Panc1 (cell line): ENCODE data around the gene TNFSF13. TPM values are rescaled to one million over a fixed set of nuclear protein-coding genes. Genes with fewer than 3 reads are reported as not detected.

Source experiments
- ATAC-seq: fragments of 200-7000 bp; cut with Tn5 transposase; 2 replicates; pipeline ENCODE4 v1.9.1; 2020; ENCODE audit warnings: mild to moderate bottlenecking, moderate library complexity
- BruUV-seq: library from RNA; stranded (reverse); fragments of 400-500 nt; replicated peaks from 2 replicates; lab custom pipeline; 2021; lab: Mats Ljungman, UMichigan
- CTCF ChIA-PET: fragments of 300-600 bp; sonication (Branson Sonifier 250); formaldehyde crosslinking; loops from one replicate; lab custom pipeline; 2022; ENCODE audit warnings: antibody characterized with exemption; lab: Charles Lee
- POLR2A ChIA-PET: fragments of 300-600 bp; sonication (Branson Sonifier 250); formaldehyde crosslinking; loops from one replicate; lab custom pipeline; 2022; ENCODE audit warnings: antibody characterized with exemption; lab: Charles Lee
- DNase-seq: peaks from one replicate; pipeline ENCODE4 v3.0.0-alpha.2; 2010; ENCODE audit warnings: low read depth, low spot score
- H3K27ac ChIP-seq: 2 replicates; pipeline ENCODE4 v1.5.1; 2011; ENCODE audit warnings: mild to moderate bottlenecking, low read length, inconsistent platforms
- H3K27me3 ChIP-seq: fragments of 200-500 bp; sonication (Bioruptor generic); 2 replicates; pipeline ENCODE4 v1.6.0; 2014; ENCODE audit warnings: low read length, inconsistent platforms; ENCODE audit not compliant: control insufficient read depth, insufficient read depth
- H3K36me3 ChIP-seq: fragments of 200-500 bp; sonication (Bioruptor generic); 2 replicates; pipeline ENCODE4 v1.5.1; 2014; ENCODE audit warnings: inconsistent platforms, mild to moderate bottlenecking, low read length, moderate library complexity; ENCODE audit not compliant: control insufficient read depth, insufficient read depth
- H3K4me1 ChIP-seq: 2 replicates; pipeline ENCODE4 v1.5.1; 2011; ENCODE audit warnings: inconsistent platforms, mild to moderate bottlenecking, low read length, moderate library complexity; ENCODE audit not compliant: control insufficient read depth, insufficient read depth
- H3K4me3 ChIP-seq, 2 experiments: 2 replicates each; pipeline ENCODE4 v1.5.1; 2011 to 2012; ENCODE audit warnings: low read depth in 2 of 2, low read length in 2 of 2, mild to moderate bottlenecking in 2 of 2, inconsistent platforms in 1 of 2, moderate library complexity in 1 of 2
- H3K9me3 ChIP-seq: fragments of 200-500 bp; sonication (Bioruptor generic); 2 replicates; pipeline ENCODE4 v1.5.1; 2014; ENCODE audit warnings: low read depth, mild to moderate bottlenecking, inconsistent platforms, low read length, moderate library complexity; ENCODE audit not compliant: control insufficient read depth, insufficient read depth
- POLR2AphosphoS5 ChIP-seq: IDR thresholded peaks from 2 replicates; pipeline ENCODE4 v1.6.1; 2012; ENCODE audit warnings: mild to moderate bottlenecking, low read depth, low read length, moderate library complexity
- SIN3A ChIP-seq: IDR thresholded peaks from 2 replicates; pipeline ENCODE4 v1.6.1; 2012; ENCODE audit warnings: low read depth, mild to moderate bottlenecking, low read length, moderate library complexity, borderline replicate concordance; ENCODE audit not compliant: insufficient read depth
- TCF7L2 ChIP-seq: IDR thresholded peaks from 2 replicates; pipeline ENCODE4 v1.6.1; 2011; ENCODE audit warnings: mild to moderate bottlenecking, low read depth, low read length, inconsistent platforms
- in situ Hi-C: cut with HindIII; loops from 2 replicates; pipeline ENCODE4 v1.10.0; 2016; ENCODE audit warnings: low sequenced_read_pairs, low pct_unique_long_range_greater_than_20kb
- intact Hi-C: fragments of 100-400 bp; cut with micrococcal nuclease; formaldehyde crosslinking; loops from one replicate; pipeline ENCODE4 v1.10.0; 2022; ENCODE audit not compliant: unreplicated experiment
- total RNA-seq: library from RNA; stranded (reverse); gene quantifications from one replicate; pipeline ENCODE4 v1.2.1, GENCODE V29; 2021; ENCODE audit not compliant: unreplicated experiment
- TF ChIP-seq, protein P1 (sequence below), 2 experiments: IDR thresholded peaks; 2 replicates each; pipeline ENCODE4 v1.6.1; 2011 to 2012; ENCODE audit warnings: low read depth in 2 of 2, control low read depth in 1 of 2, low read length in 1 of 2, mild to moderate bottlenecking in 1 of 2, moderate library complexity in 1 of 2; ENCODE audit not compliant: insufficient read depth in 1 of 2
- TF ChIP-seq, protein P2 (sequence below): fragments of 450-650 bp; IDR thresholded peaks from 2 replicates; pipeline ENCODE4 v1.5.1; 2017; ENCODE audit warnings: mild to moderate bottlenecking

The TNFSF13 gene
- total RNA-seq, 1 experiment from 2014 or later = 2.3 TPM

DNA sequence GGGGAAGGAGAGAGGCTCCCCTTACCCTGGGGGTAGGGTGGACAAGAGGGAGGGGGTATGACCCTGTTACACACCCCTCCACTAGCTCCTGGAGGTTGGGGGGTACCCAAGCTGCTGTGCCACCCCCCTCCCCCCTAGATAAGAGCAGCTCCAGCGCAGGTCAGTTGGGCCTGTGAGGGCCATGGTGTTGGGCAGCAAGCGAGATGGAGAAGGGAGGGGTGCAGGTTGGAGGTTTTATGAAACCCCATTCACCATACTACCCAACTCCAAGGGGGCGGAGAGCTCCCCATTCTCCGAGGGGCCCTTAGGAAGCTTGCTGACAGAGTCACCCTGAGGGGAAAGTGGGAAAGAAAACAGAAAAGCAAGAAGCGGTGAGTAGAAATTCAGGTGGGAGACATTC is 33.0 kb downstream of the TNFSF13 start:
- no TSS peak for BruUV-seq
- H3K27me3 ChIP-seq = no peaks in the 10 kb centered on the region
- ChIA-PET CTCF (no interaction called here), POLR2A (no interaction called here)
- in situ Hi-C loops = no loop called here
- H3K27ac ChIP-seq = no peak overlapping the region
- no peaks in the 10 kb centered on the region for H3K9me3 ChIP-seq
- H3K4me1 ChIP-seq = peaks cover 13% of the 10 kb centered on the region
- ATAC-seq = no peak
- H3K4me3 ChIP-seq = no peak overlapping the region
- TF ChIP-seq, protein P1, sequence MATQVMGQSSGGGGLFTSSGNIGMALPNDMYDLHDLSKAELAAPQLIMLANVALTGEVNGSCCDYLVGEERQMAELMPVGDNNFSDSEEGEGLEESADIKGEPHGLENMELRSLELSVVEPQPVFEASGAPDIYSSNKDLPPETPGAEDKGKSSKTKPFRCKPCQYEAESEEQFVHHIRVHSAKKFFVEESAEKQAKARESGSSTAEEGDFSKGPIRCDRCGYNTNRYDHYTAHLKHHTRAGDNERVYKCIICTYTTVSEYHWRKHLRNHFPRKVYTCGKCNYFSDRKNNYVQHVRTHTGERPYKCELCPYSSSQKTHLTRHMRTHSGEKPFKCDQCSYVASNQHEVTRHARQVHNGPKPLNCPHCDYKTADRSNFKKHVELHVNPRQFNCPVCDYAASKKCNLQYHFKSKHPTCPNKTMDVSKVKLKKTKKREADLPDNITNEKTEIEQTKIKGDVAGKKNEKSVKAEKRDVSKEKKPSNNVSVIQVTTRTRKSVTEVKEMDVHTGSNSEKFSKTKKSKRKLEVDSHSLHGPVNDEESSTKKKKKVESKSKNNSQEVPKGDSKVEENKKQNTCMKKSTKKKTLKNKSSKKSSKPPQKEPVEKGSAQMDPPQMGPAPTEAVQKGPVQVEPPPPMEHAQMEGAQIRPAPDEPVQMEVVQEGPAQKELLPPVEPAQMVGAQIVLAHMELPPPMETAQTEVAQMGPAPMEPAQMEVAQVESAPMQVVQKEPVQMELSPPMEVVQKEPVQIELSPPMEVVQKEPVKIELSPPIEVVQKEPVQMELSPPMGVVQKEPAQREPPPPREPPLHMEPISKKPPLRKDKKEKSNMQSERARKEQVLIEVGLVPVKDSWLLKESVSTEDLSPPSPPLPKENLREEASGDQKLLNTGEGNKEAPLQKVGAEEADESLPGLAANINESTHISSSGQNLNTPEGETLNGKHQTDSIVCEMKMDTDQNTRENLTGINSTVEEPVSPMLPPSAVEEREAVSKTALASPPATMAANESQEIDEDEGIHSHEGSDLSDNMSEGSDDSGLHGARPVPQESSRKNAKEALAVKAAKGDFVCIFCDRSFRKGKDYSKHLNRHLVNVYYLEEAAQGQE (IDR thresholded peaks at IDR 0.05; ENCODE audit: insufficient read depth in 1 of 2, low read depth in 2 of 2, low read length in 1 of 2) = no peak
- TF ChIP-seq, protein P2, sequence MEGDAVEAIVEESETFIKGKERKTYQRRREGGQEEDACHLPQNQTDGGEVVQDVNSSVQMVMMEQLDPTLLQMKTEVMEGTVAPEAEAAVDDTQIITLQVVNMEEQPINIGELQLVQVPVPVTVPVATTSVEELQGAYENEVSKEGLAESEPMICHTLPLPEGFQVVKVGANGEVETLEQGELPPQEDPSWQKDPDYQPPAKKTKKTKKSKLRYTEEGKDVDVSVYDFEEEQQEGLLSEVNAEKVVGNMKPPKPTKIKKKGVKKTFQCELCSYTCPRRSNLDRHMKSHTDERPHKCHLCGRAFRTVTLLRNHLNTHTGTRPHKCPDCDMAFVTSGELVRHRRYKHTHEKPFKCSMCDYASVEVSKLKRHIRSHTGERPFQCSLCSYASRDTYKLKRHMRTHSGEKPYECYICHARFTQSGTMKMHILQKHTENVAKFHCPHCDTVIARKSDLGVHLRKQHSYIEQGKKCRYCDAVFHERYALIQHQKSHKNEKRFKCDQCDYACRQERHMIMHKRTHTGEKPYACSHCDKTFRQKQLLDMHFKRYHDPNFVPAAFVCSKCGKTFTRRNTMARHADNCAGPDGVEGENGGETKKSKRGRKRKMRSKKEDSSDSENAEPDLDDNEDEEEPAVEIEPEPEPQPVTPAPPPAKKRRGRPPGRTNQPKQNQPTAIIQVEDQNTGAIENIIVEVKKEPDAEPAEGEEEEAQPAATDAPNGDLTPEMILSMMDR = no peak
- TF ChIP-seq POLR2AphosphoS5 (no peak), SIN3A (no peak), TCF7L2 (no peak)
- intact Hi-C loops = no loop called here
- no peak for DNase-seq
- H3K36me3 ChIP-seq = peaks cover 12% of the 10 kb centered on the region

DNA sequence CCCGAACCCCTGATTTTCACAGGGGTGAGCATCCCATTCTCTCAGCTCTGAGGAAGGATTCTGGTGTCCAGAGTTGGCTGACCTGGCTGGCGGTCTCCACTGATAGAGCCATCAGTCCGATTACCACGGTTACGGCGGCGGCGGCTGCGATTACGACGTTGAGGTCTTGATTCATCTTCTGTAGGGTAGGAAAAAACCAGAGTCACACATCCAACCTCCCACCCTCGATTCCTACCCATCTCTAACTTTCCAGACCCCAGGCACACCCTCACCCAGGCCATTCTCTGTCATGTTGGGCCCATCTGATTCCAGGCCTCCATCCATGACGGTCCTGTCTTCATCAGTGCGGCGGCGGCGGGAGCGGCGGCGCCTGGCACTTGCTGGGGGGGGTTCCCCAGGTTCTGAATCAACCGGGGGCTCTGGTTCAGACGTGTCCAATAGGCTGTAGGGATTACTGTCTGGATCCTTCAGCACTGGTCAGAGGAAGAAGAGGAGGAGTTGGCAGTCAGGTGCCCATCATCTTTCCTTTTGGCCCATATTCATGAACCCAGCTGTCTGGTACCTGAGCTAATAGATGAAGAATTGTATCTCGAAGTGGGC is 34.0 kb downstream of the TNFSF13 start:
- TF ChIP-seq, protein P2 = no peak
- TF ChIP-seq TCF7L2 (no peak), SIN3A (no peak), POLR2AphosphoS5 (no peak)
- TF ChIP-seq, protein P1 (IDR thresholded peaks at IDR 0.05; ENCODE audit: insufficient read depth in 1 of 2, low read depth in 2 of 2, low read length in 1 of 2) = no peak
- POLR2A ChIA-PET = no interaction called here
- Histone ChIP-seq H3K36me3 (peaks cover 15% of the 10 kb centered on the region), H3K9me3 (no peaks in the 10 kb centered on the region), H3K27ac (no peak overlapping the region), H3K4me3 (no peak overlapping the region), H3K27me3 (no peaks in the 10 kb centered on the region), H3K4me1 (peaks cover 13% of the 10 kb centered on the region)
- ATAC-seq = no peak
- DNase-seq = no peak
- CTCF ChIA-PET = no interaction called here
- BruUV-seq = no TSS peak
- intact Hi-C loops (no loop called here), in situ Hi-C loops (no loop called here)
